Kidney epithelial cell (primary cell): ENCODE data around the gene ELL2. TPM values are rescaled to one million over a fixed set of nuclear protein-coding genes. Genes with fewer than 3 reads are reported as not detected.
"Not testable (repeated sequence)": the region's sequence is repeated elsewhere in the genome, so short reads cannot be mapped to it uniquely, and the experiment has no call there.

Source experiments
- DNase-seq: peaks from one replicate; pipeline ENCODE4 v3.0.0-alpha.2; 2010; ENCODE audit warnings: low read depth
- H3K27me3 ChIP-seq: 2 replicates; pipeline ENCODE4 v1.6.0; 2011; ENCODE audit warnings: low read length; ENCODE audit not compliant: control insufficient read depth, insufficient read depth
- H3K36me3 ChIP-seq: 2 replicates; pipeline ENCODE4 v1.5.1; 2011; ENCODE audit warnings: low read length; ENCODE audit not compliant: control insufficient read depth, insufficient read depth
- H3K4me3 ChIP-seq: 2 replicates; pipeline ENCODE4 v1.5.1; 2011; ENCODE audit warnings: low read depth, mild to moderate bottlenecking, control low read depth, low read length
- CTCF ChIP-seq: IDR thresholded peaks from 2 replicates; pipeline ENCODE4 v1.5.1; 2011; ENCODE audit warnings: mild to moderate bottlenecking, moderate library complexity, low read length, control low read depth, inconsistent platforms; ENCODE audit not compliant: insufficient read depth, poor library complexity, severe bottlenecking
- total RNA-seq: library from RNA; depleted of rRNA; stranded (reverse); fragments of >200 nt; gene quantifications from 2 replicates; pipeline ENCODE4 v1.2.3, GENCODE V29; 2015

ELL2 gene
- total RNA-seq, 1 donor from 2014 or later = 14.1 TPM

GRCh38 chr5:95930141-95930930 is 31.3 kb downstream of the ELL2 start:
- no peaks in the 10 kb centered on the region for H3K27me3 ChIP-seq
- no peak for DNase-seq

GRCh38 chr5:95928724-95929253 is 32.9 kb downstream of the ELL2 start:
- Histone ChIP-seq H3K4me3 (no peak overlapping the region), H3K36me3 (no peaks in the 10 kb centered on the region), H3K27me3 (no peaks in the 10 kb centered on the region)
- DNase-seq = no peak
- no peak for TF ChIP-seq CTCF

More at GRCh38 chr5:95930141-95930930, 31.3 kb downstream of the ELL2 start:
- TF ChIP-seq CTCF = no peak
- no peak overlapping the region for H3K4me3 ChIP-seq
- no peaks in the 10 kb centered on the region for H3K36me3 ChIP-seq

- Histone ChIP-seq H3K27me3 (no peaks in the 10 kb centered on the region), H3K4me3 (no peak overlapping the region), H3K36me3 (no peaks in the 10 kb centered on the region)
- no peak for TF ChIP-seq CTCF
- DNase-seq = no peak
Observed at GRCh38 chr5:95927927-95928723, 33.5 kb downstream of the ELL2 start.

GRCh38 chr5:95927300-95927699 is 34.4 kb downstream of the ELL2 start:
- H3K4me3 ChIP-seq, DNase-seq, H3K36me3 ChIP-seq, H3K27me3 ChIP-seq: not testable (repeated sequence)

GRCh38 chr5:95925939-95926338 is 35.7 kb downstream of the ELL2 start:
- no peak for TF ChIP-seq CTCF
- no peak overlapping the region for H3K4me3 ChIP-seq
- H3K36me3 ChIP-seq = no peaks in the 10 kb centered on the region
- no peaks in the 10 kb centered on the region for H3K27me3 ChIP-seq
- no peak for DNase-seq

GRCh38 chr5:95925378-95925744 is 36.3 kb downstream of the ELL2 start:
- Histone ChIP-seq H3K36me3 (no peaks in the 10 kb centered on the region), H3K27me3 (no peaks in the 10 kb centered on the region), H3K4me3 (no peak overlapping the region)
- TF ChIP-seq CTCF = no peak
- no peak for DNase-seq
